ENCODE data around the gene DLEC1. TPM values are rescaled to one million over a fixed set of nuclear protein-coding genes. Genes with fewer than 3 reads are reported as not detected.

DLEC1 gene, protein sequence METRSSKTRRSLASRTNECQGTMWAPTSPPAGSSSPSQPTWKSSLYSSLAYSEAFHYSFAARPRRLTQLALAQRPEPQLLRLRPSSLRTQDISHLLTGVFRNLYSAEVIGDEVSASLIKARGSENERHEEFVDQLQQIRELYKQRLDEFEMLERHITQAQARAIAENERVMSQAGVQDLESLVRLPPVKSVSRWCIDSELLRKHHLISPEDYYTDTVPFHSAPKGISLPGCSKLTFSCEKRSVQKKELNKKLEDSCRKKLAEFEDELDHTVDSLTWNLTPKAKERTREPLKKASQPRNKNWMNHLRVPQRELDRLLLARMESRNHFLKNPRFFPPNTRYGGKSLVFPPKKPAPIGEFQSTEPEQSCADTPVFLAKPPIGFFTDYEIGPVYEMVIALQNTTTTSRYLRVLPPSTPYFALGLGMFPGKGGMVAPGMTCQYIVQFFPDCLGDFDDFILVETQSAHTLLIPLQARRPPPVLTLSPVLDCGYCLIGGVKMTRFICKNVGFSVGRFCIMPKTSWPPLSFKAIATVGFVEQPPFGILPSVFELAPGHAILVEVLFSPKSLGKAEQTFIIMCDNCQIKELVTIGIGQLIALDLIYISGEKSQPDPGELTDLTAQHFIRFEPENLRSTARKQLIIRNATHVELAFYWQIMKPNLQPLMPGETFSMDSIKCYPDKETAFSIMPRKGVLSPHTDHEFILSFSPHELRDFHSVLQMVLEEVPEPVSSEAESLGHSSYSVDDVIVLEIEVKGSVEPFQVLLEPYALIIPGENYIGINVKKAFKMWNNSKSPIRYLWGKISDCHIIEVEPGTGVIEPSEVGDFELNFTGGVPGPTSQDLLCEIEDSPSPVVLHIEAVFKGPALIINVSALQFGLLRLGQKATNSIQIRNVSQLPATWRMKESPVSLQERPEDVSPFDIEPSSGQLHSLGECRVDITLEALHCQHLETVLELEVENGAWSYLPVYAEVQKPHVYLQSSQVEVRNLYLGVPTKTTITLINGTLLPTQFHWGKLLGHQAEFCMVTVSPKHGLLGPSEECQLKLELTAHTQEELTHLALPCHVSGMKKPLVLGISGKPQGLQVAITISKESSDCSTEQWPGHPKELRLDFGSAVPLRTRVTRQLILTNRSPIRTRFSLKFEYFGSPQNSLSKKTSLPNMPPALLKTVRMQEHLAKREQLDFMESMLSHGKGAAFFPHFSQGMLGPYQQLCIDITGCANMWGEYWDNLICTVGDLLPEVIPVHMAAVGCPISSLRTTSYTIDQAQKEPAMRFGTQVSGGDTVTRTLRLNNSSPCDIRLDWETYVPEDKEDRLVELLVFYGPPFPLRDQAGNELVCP (N-terminal part only)
- total RNA-seq (4.9 TPM), polyA plus RNA-seq (under 1 TPM; 0.09 to 0.65 (median 0.50) TPM)

DNA sequence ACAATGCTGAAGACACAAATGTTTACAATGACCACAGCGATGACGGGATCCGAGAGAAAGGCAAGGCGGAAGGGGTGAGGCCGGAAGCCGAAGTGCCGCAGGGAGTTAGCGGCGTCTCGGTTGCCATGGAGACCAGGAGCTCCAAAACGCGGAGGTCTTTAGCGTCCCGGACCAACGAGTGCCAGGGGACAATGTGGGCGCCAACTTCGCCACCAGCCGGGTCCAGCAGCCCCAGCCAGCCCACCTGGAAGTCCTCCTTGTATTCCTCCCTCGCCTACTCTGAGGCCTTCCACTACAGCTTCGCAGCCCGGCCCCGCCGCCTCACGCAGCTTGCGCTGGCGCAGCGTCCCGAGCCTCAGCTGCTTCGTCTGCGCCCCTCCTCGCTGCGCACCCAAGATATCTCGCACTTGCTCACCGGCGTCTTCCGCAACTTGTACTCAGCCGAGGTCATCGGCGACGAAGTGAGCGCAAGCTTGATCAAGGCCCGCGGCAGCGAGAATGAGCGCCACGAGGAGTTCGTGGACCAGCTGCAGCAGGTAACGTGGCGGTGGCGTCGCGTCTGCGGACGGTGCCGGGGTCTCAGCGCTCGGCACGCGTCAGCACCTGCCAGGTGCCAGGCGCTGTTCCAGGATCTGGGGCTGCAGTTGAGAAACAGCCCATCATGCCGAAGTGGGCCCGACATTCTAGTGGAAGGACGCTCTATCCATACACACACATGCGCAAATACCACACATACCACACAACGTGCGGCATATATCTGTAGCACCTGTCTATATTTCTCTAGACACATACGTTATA lies at the start of gene DLEC1:
Gene DLEC1, plus strand, starts transcription at position 108 of the 798 bp plus-strand sequence. Its CDS starts 18 bp downstream, at position 126.
- Mint-ChIP-seq H3K4me3 (peak within 1 kb of the TSS; percentile 75 to 89 (median 86)), H3K4me1 (peaks cover 17 to 36% (median 25%) of the 10 kb centered on the region in 4 donors), H3K27me3 (peaks cover 17% of the 10 kb centered on the region), H3K27ac (peak within 1 kb of the TSS; percentile 92 to 97 (median 92)), H3K9me3 (peaks cover 0 to 8% (median 0%) of the 10 kb centered on the region in 7 donors), H3K36me3 (no peaks in the 10 kb centered on the region)
- H3K27me3 ChIP-seq (ENCODE audit: control insufficient read depth, insufficient read depth, low read length), result no peaks in the 10 kb centered on the region
- no peaks in the 10 kb centered on the region for H3K36me3 ChIP-seq (ENCODE audit: control insufficient read depth, insufficient read depth, low read length)
- ATAC-seq (ENCODE audit: low read depth in 2 of 2), result peak; percentile 61 to 62
- no peaks in the 10 kb centered on the region for H3K9me3 ChIP-seq (ENCODE audit: control insufficient read depth in 2 of 2, low read length in 2 of 2)
- peak within 1 kb of the TSS; percentile 83 for H3K4me3 ChIP-seq (ENCODE audit: low read depth, low read length)
- H3K27ac ChIP-seq (ENCODE audit: insufficient read depth, low read length, poor library complexity, severe bottlenecking), result peak within 1 kb of the TSS; percentile 81
- H3K4me1 ChIP-seq (ENCODE audit: control insufficient read depth, insufficient read depth, low read length, poor library complexity, severe bottlenecking), result peaks cover 30% of the 10 kb centered on the region
- peak; percentile 73 to 95 (median 85) for DNase-seq

DNA sequence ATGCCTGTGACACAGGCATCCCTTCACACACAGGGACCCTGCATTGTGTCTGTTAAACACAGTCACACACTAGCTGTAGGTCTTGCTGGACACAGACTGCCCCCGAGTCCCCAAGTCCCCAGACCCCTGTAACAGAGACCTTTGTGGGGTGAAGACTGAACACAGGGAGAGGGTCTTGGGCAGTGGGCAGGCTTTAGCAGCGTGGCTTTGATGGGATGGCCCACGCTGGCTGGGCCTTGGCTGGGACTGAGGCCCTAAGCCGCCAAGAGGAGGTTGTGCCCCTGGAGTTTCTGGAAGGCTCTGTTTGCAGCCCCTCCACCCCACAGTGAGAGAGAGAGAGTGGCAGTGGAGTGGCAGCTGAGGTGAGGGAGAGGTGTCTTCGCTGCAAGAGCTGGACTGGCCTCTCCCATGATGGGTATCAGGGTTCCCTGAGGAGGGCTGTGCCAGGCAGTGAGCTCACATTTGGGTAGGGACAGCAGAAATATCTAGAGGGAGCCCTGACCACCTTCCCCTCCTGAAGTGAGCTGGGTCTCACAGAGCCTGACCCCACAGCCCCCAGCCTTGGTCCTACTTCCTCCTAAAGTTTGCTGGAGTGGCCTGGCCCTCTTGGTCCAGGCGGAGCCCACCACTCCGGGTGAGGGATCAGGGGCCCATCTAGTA lies 49.1 kb upstream of the DLEC1 start:
- H3K9me3 Mint-ChIP-seq, result no peaks in the 10 kb centered on the region
- H3K27ac Mint-ChIP-seq, result peak overlapping the region in 1 of 3 donors; percentile 60
- Histone ChIP-seq H3K27me3 (ENCODE audit: control insufficient read depth, insufficient read depth, low read length) (no peaks in the 10 kb centered on the region), H3K4me1 (ENCODE audit: control insufficient read depth, insufficient read depth, low read length, poor library complexity, severe bottlenecking) (peaks cover 17% of the 10 kb centered on the region), H3K9me3 (ENCODE audit: control insufficient read depth in 2 of 2, low read length in 2 of 2) (no peaks in the 10 kb centered on the region), H3K27ac (ENCODE audit: insufficient read depth, low read length, poor library complexity, severe bottlenecking) (no peak overlapping the region), H3K36me3 (ENCODE audit: control insufficient read depth, insufficient read depth, low read length) (no peaks in the 10 kb centered on the region), H3K4me3 (ENCODE audit: low read depth, low read length) (no peak overlapping the region)
- no peaks in the 10 kb centered on the region for H3K36me3 Mint-ChIP-seq
- H3K4me1 Mint-ChIP-seq, result peaks cover 4 to 23% (median 11%) of the 10 kb centered on the region in 4 donors
- peak overlapping the region in 1 of 4 donors; percentile 63 for H3K4me3 Mint-ChIP-seq
- ATAC-seq (ENCODE audit: low read depth in 2 of 2), result no peak
- no peaks in the 10 kb centered on the region for H3K27me3 Mint-ChIP-seq
- DNase-seq, result no peak

DNA sequence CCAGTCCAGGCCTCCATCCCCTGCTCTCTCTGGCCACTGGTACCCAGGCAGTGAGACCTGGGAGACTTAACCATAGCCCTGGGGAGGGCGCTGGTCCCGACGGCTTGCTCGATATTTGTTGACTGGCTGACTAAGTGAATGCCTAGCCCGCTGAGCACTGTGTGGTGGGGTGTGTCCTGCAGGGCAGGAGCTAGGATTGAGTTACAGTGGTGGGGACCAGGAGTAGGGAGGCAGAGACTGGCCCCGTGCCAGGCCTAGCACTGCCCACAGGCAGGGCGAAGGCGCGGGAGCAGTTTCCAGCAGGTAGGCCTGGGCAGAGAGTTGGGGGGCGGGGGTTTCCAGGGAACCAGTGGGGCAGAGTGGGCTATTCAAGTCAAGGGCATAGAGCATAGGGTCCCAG lies 48.5 kb upstream of the DLEC1 start, which contains the start of gene VILL:
Gene VILL, plus strand, starts transcription at position 260 of the 400 bp plus-strand sequence. CDS start 2,887 bp downstream, outside the sequence.
- peak within 1 kb of the TSS in 2 of 3 donors; percentile 59 to 60 for H3K27ac Mint-ChIP-seq
- H3K27me3 Mint-ChIP-seq, result no peaks in the 10 kb centered on the region
- Histone ChIP-seq H3K9me3 (ENCODE audit: control insufficient read depth in 2 of 2, low read length in 2 of 2) (no peaks in the 10 kb centered on the region), H3K27me3 (ENCODE audit: control insufficient read depth, insufficient read depth, low read length) (no peaks in the 10 kb centered on the region), H3K36me3 (ENCODE audit: control insufficient read depth, insufficient read depth, low read length) (no peaks in the 10 kb centered on the region), H3K4me1 (ENCODE audit: control insufficient read depth, insufficient read depth, low read length, poor library complexity, severe bottlenecking) (peaks cover 23% of the 10 kb centered on the region), H3K4me3 (ENCODE audit: low read depth, low read length) (no peak within 1 kb of the TSS), H3K27ac (ENCODE audit: insufficient read depth, low read length, poor library complexity, severe bottlenecking) (no peak within 1 kb of the TSS)
- no peaks in the 10 kb centered on the region for H3K36me3 Mint-ChIP-seq
- ATAC-seq (ENCODE audit: low read depth in 2 of 2), result no peak
- H3K4me1 Mint-ChIP-seq, result peaks cover 8 to 29% (median 16%) of the 10 kb centered on the region in 4 donors
- H3K4me3 Mint-ChIP-seq, result peak within 1 kb of the TSS in 1 of 4 donors; percentile 71
- H3K9me3 Mint-ChIP-seq, result no peaks in the 10 kb centered on the region
- DNase-seq, result no peak

DNA sequence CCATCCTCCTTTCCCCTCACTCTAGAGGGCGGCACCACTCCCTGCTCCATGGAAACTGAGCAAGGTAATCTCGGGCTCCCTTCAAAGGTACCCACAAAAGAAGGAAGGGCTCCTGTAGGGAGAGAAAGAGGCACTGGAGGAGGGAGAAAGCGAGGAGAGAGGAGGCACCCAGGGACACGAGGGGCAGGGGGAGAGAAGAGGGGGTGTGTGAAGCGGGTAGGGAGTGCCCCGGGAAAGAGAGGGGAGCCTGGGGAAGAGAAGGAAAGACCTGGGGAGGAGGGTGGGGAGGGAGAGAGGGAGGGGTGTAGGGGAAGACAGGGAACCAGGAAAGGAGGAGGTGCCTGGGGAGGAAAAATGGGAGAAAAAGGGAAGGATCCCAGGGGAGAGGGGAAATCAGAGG lies 47.9 kb upstream of the DLEC1 start:
- H3K9me3 Mint-ChIP-seq, result no peaks in the 10 kb centered on the region
- Histone ChIP-seq H3K4me3 (ENCODE audit: low read depth, low read length) (no peak overlapping the region), H3K4me1 (ENCODE audit: control insufficient read depth, insufficient read depth, low read length, poor library complexity, severe bottlenecking) (peaks cover 29% of the 10 kb centered on the region), H3K36me3 (ENCODE audit: control insufficient read depth, insufficient read depth, low read length) (no peaks in the 10 kb centered on the region), H3K27me3 (ENCODE audit: control insufficient read depth, insufficient read depth, low read length) (no peaks in the 10 kb centered on the region), H3K9me3 (ENCODE audit: control insufficient read depth in 2 of 2, low read length in 2 of 2) (no peaks in the 10 kb centered on the region), H3K27ac (ENCODE audit: insufficient read depth, low read length, poor library complexity, severe bottlenecking) (no peak overlapping the region)
- H3K27me3 Mint-ChIP-seq, result no peaks in the 10 kb centered on the region
- DNase-seq, result no peak
- ATAC-seq (ENCODE audit: low read depth in 2 of 2), result no peak
- no peaks in the 10 kb centered on the region for H3K36me3 Mint-ChIP-seq
- no peak overlapping the region for H3K27ac Mint-ChIP-seq
- no peak overlapping the region for H3K4me3 Mint-ChIP-seq
- peaks cover 8 to 34% (median 21%) of the 10 kb centered on the region in 4 donors for H3K4me1 Mint-ChIP-seq

DNA sequence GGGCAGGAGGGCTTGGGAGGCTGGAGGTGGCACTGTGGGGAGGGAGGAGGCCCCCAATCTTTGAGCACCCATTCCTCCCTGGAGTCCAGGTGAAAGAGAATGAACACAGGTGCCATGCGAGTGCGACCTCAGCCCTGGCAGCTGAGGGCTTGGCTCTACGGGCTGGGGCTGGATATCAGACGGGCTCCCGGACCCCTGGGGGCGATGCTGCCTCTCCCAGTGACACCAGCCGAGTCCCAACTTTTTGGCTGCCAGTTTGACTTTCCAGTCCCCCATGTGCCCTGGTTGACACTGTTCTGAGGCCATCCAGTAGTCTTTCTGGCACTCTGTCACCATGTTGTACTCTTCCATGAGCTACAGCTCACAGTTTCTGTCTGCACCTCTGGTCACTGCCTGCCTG lies 47.2 kb upstream of the DLEC1 start:
- Histone ChIP-seq H3K4me1 (ENCODE audit: control insufficient read depth, insufficient read depth, low read length, poor library complexity, severe bottlenecking) (peaks cover 36% of the 10 kb centered on the region), H3K9me3 (ENCODE audit: control insufficient read depth in 2 of 2, low read length in 2 of 2) (no peaks in the 10 kb centered on the region), H3K36me3 (ENCODE audit: control insufficient read depth, insufficient read depth, low read length) (peaks cover 2% of the 10 kb centered on the region), H3K27me3 (ENCODE audit: control insufficient read depth, insufficient read depth, low read length) (no peaks in the 10 kb centered on the region), H3K4me3 (ENCODE audit: low read depth, low read length) (no peak overlapping the region), H3K27ac (ENCODE audit: insufficient read depth, low read length, poor library complexity, severe bottlenecking) (no peak overlapping the region)
- H3K27me3 Mint-ChIP-seq, result no peaks in the 10 kb centered on the region
- H3K4me3 Mint-ChIP-seq, result peak overlapping the region in 1 of 4 donors; percentile 86
- H3K4me1 Mint-ChIP-seq, result peaks cover 8 to 42% (median 27%) of the 10 kb centered on the region in 4 donors
- peaks cover 7% of the 10 kb centered on the region for H3K36me3 Mint-ChIP-seq
- no peaks in the 10 kb centered on the region for H3K9me3 Mint-ChIP-seq
- peak overlapping the region in 2 of 3 donors; percentile 79 to 97 for H3K27ac Mint-ChIP-seq
- DNase-seq (no peak), ATAC-seq (ENCODE audit: low read depth in 2 of 2) (no peak)

DNA sequence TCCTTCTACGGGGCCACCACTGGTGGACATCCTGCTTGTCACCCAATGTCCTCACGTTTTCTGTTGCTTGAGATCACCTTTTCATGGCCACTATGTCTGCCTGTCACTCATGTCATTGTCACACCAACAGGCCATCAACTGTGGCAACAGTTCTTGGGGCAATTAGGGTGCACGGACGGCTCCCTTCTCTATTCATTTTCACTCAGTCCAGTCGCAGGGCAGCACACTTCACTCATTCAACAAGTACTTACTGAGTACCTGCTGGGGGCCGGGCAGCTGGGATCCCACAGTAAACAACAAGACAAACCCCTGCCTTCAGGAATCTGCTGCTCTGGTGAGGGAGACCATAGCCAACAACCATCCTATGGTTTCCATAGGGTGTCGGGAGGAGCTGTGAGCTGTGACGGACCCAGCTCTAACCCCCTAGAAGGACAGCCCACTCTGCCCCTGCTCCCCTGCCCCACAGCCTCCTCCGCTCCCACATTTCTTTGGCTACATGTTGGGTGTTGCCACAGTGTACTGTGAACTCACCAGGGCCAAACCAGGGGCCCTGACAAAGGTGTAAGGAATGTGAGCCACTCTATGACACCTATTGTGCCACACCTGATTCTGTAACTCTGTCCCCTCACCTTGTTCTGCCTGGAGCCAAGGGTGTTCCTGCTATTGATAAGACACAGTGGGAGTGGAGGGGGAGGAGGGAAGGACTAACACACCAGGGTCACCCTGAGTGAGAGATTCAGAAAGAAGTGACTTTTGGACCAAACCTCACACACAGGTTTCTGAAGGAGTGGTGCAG lies 46.5 kb upstream of the DLEC1 start:
- H3K27me3 ChIP-seq (ENCODE audit: control insufficient read depth, insufficient read depth, low read length), result no peaks in the 10 kb centered on the region
- peaks cover 9% of the 10 kb centered on the region for H3K36me3 Mint-ChIP-seq
- peaks cover 8 to 47% (median 29%) of the 10 kb centered on the region in 4 donors for H3K4me1 Mint-ChIP-seq
- peak overlapping the region; percentile 12 to 96 (median 90) for H3K4me3 Mint-ChIP-seq
- H3K4me1 ChIP-seq (ENCODE audit: control insufficient read depth, insufficient read depth, low read length, poor library complexity, severe bottlenecking), result peaks cover 42% of the 10 kb centered on the region
- H3K27me3 Mint-ChIP-seq, result no peaks in the 10 kb centered on the region
- no peak overlapping the region for H3K4me3 ChIP-seq (ENCODE audit: low read depth, low read length)
- no peak for DNase-seq
- H3K36me3 ChIP-seq (ENCODE audit: control insufficient read depth, insufficient read depth, low read length), result peaks cover 2% of the 10 kb centered on the region
- no peaks in the 10 kb centered on the region for H3K9me3 Mint-ChIP-seq
- no peaks in the 10 kb centered on the region for H3K9me3 ChIP-seq (ENCODE audit: control insufficient read depth in 2 of 2, low read length in 2 of 2)
- no peak for ATAC-seq (ENCODE audit: low read depth in 2 of 2)
- peak overlapping the region; percentile 74 to 97 (median 79) for H3K27ac Mint-ChIP-seq
- no peak overlapping the region for H3K27ac ChIP-seq (ENCODE audit: insufficient read depth, low read length, poor library complexity, severe bottlenecking)
